GM19351 (cell line): ENCODE data around the gene PTPRR.

Experiments used
- ATAC-seq: cut with Tn5 transposase; IDR thresholded peaks from one replicate; pipeline ENCODE4 v1.9.1; 2021; ENCODE audit warnings: mild to moderate bottlenecking, moderate library complexity; ENCODE audit not compliant: unreplicated experiment

Gene PTPRR

GRCh38 chr12:70657616-70658286 is 262.8 kb downstream of the PTPRR start:
- ATAC-seq = no peak

GRCh38 chr12:70652451-70652850 is 268.1 kb downstream of the PTPRR start:
- no peak for ATAC-seq

- ATAC-seq = no peak
Measured at GRCh38 chr12:70648831-70649230, 271.7 kb downstream of the PTPRR start.

- no peak for ATAC-seq
Measured at GRCh38 chr12:70648191-70648590, 272.3 kb downstream of the PTPRR start.

GRCh38 chr12:70646850-70647249 is 273.7 kb downstream of the PTPRR start:
- no peak for ATAC-seq

GRCh38 chr12:70645494-70646317 is 274.8 kb downstream of the PTPRR start:
- ATAC-seq = no peak

GRCh38 chr12:70644861-70645260 is 275.7 kb downstream of the PTPRR start:
- ATAC-seq = no peak

GRCh38 chr12:70643939-70644338 is 276.6 kb downstream of the PTPRR start:
- no peak for ATAC-seq

GRCh38 chr12:70641691-70642090 is 278.8 kb downstream of the PTPRR start:
- ATAC-seq = no peak

GRCh38 chr12:70640901-70641300 is 279.6 kb downstream of the PTPRR start:
- no peak for ATAC-seq

GRCh38 chr12:70639535-70639934 is 281.0 kb downstream of the PTPRR start:
- ATAC-seq = no peak

- ATAC-seq = no peak
Measured at GRCh38 chr12:70638639-70639360, 281.7 kb downstream of the PTPRR start.

GRCh38 chr12:70637303-70638085 is 283.0 kb downstream of the PTPRR start, which contains the start of gene PTPRB:
TSS of gene PTPRB (minus strand) at chr12:70637429. CDS start at chr12:70637395, 34 bp downstream.
- no peak for ATAC-seq

- ATAC-seq = no peak
Measured at GRCh38 chr12:70635755-70636154, 284.8 kb downstream of the PTPRR start.

- no peak for ATAC-seq
Measured at GRCh38 chr12:70628701-70629480, 291.6 kb downstream of the PTPRR start.

- no peak for ATAC-seq
Measured at GRCh38 chr12:70627677-70628076, 292.9 kb downstream of the PTPRR start.

GRCh38 chr12:70626180-70626579 is 294.4 kb downstream of the PTPRR start:
- no peak for ATAC-seq

- no peak for ATAC-seq
Measured at GRCh38 chr12:70619471-70620152, 300.9 kb downstream of the PTPRR start.

- no peak for ATAC-seq
Measured at GRCh38 chr12:70618371-70618770, 302.2 kb downstream of the PTPRR start.
